PFSK-1 (cell line): ENCODE measurements around the gene MYBBP1A.

Experiments
- FOXP2 ChIP-seq: optimal IDR thresholded peaks from 2 replicates; pipeline ENCODE3; 2011; ENCODE audit warnings: borderline replicate concordance, control low read depth, inconsistent platforms; ENCODE audit not compliant: insufficient read depth; ENCODE audit errors: extremely low read length, extremely low read depth
- POLR2AphosphoS5 ChIP-seq: IDR thresholded peaks from 2 replicates; pipeline ENCODE4 v1.6.1; 2012; ENCODE audit warnings: low read depth, mild to moderate bottlenecking, control low read depth, low read length, moderate library complexity
- SIN3A ChIP-seq: IDR thresholded peaks from 2 replicates; pipeline ENCODE4 v1.6.1; 2012; ENCODE audit warnings: mild to moderate bottlenecking, low read length, moderate library complexity, borderline replicate concordance; ENCODE audit not compliant: insufficient read depth
- TAF1 ChIP-seq: IDR thresholded peaks from 2 replicates; pipeline ENCODE4 v1.6.1; 2012; ENCODE audit warnings: low read length, control low read depth, borderline replicate concordance; ENCODE audit not compliant: insufficient read depth
- TF ChIP-seq, protein P1 (sequence below), 2 experiments: IDR thresholded peaks; 2 replicates each; pipeline versions ENCODE4 v1.6.1 to v1.8.0; 2011 to 2012; ENCODE audit warnings: low read depth in 2 of 2, low read length in 2 of 2, control low read depth in 1 of 2, inconsistent platforms in 1 of 2, mild to moderate bottlenecking in 1 of 2, moderate library complexity in 1 of 2; ENCODE audit not compliant: insufficient read depth in 1 of 2

The MYBBP1A gene

DNA sequence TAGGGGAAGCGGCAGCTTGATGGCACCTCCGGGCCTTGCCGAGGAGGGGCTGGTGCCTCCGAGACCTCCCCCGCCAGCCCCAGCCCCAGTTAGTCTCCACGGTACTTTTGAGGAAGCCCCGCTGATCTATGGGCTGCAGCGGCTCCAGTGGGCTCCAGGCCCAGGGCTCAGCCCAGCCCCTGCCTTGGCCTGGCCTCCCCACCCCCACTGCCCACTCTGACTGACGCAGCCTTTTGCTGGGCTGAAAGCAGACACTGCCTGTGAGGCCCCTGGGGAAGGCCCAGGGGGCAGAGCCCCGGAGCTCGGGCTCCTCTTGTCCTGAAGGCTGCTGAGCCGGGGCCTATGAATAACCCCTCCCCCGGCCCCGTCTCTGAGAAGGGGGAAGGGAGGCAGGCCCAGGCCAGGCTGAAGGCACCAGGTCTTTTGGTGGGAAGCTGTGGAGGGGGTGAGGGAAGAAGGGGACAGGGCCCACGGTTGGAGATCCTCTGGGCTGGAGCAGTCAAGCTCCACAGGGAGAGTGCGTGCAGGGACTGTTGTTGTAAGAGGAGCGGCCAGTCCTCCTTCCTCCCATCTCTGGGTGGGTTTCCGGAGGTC lies 21.6 kb upstream of the MYBBP1A start:
- no peak for TF ChIP-seq FOXP2
- TF ChIP-seq, protein P1, sequence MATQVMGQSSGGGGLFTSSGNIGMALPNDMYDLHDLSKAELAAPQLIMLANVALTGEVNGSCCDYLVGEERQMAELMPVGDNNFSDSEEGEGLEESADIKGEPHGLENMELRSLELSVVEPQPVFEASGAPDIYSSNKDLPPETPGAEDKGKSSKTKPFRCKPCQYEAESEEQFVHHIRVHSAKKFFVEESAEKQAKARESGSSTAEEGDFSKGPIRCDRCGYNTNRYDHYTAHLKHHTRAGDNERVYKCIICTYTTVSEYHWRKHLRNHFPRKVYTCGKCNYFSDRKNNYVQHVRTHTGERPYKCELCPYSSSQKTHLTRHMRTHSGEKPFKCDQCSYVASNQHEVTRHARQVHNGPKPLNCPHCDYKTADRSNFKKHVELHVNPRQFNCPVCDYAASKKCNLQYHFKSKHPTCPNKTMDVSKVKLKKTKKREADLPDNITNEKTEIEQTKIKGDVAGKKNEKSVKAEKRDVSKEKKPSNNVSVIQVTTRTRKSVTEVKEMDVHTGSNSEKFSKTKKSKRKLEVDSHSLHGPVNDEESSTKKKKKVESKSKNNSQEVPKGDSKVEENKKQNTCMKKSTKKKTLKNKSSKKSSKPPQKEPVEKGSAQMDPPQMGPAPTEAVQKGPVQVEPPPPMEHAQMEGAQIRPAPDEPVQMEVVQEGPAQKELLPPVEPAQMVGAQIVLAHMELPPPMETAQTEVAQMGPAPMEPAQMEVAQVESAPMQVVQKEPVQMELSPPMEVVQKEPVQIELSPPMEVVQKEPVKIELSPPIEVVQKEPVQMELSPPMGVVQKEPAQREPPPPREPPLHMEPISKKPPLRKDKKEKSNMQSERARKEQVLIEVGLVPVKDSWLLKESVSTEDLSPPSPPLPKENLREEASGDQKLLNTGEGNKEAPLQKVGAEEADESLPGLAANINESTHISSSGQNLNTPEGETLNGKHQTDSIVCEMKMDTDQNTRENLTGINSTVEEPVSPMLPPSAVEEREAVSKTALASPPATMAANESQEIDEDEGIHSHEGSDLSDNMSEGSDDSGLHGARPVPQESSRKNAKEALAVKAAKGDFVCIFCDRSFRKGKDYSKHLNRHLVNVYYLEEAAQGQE (IDR thresholded peaks at IDR 0.05; ENCODE audit: insufficient read depth in 1 of 2, low read depth in 2 of 2, low read length in 2 of 2): no peak
- no peak for TF ChIP-seq TAF1
- TF ChIP-seq POLR2AphosphoS5: no peak
- no peak for TF ChIP-seq SIN3A

DNA sequence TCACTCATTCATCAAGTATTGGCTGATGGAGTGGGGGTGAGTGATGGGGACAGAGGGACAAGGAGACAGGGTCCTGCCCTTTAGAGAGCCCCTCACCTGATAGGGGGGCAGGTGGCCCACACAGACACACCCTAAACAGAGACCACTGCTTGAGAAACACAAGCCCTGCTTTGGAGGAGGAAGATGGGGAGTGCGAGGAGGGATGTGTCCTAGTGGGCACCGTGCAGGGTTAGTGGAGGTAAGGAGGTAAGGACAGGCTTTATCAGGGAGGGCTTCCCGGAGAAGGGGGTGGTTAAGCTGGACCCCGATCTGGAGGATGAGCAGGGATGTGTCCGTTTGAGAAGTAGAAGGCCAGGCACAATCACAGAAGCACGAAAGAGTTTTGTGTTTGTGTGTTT lies 21.0 kb upstream of the MYBBP1A start:
- TF ChIP-seq POLR2AphosphoS5: no peak
- TF ChIP-seq, protein P1 (IDR thresholded peaks at IDR 0.05; ENCODE audit: insufficient read depth in 1 of 2, low read depth in 2 of 2, low read length in 2 of 2): no peak
- no peak for TF ChIP-seq TAF1
- TF ChIP-seq FOXP2: no peak
- TF ChIP-seq SIN3A: no peak

DNA sequence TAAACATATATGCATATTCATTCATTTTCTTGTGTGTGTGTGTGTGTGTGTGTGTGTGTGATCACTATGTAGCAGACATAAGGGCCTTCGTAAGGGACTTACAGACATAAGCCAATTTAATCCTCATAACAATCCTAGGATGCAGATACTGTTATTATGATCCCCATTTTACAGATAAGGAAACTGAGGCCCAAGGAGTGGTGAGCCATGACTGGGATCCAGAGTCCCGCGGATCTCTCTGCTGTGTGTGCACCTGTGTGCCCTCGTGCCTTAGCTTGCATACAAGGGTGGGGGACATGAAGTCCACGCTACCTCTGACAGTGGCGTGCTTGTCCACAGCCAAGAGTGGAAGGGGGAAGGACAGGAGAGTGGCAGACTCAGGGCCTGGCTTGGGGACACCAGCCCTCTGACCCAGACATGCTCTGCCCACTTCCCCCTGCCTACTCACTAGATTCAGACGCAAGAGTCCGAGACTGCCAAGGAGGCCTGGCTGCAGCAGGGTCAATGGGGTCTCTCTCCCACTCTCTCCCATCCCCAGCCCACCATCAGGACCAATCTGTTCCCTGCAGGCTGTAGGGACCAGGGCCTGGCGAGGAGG lies 19.4 kb upstream of the MYBBP1A start:
- TF ChIP-seq FOXP2: no peak
- TF ChIP-seq, protein P1 (IDR thresholded peaks at IDR 0.05; ENCODE audit: insufficient read depth in 1 of 2, low read depth in 2 of 2, low read length in 2 of 2): no peak
- no peak for TF ChIP-seq SIN3A
- no peak for TF ChIP-seq POLR2AphosphoS5

DNA sequence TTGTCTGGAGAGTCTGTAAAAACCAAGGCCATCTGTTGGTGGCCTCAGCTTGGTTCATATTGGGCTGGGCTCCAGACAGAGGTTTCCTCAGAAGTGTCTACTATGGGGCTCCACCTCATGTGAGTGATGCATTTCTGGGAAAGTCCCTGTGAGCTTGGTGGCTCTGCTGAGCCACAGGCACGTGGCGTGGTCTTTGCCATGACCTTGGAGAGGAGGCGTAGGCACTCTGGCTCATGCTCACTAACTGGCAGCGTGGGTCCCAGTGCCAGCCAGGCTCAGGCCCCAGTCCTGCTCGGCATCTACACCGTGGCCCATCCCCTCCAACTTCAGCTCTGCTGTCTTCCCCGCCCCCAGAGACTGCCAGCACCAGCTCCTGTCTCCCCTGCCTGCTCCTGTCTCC lies 18.5 kb upstream of the MYBBP1A start:
- no peak for TF ChIP-seq TAF1
- TF ChIP-seq SIN3A: no peak
- TF ChIP-seq, protein P1 (IDR thresholded peaks at IDR 0.05; ENCODE audit: insufficient read depth in 1 of 2, low read depth in 2 of 2, low read length in 2 of 2): no peak
- no peak for TF ChIP-seq FOXP2
- TF ChIP-seq POLR2AphosphoS5: no peak
